NB4 (cell line): Measurements from ENCODE around the gene PLEK.

Experiments used
- DNase-seq: peaks from one replicate; pipeline ENCODE4 v3.0.0; 2010; ENCODE audit warnings: low read depth
- H3K4me3 ChIP-seq: one replicate; pipeline ENCODE4 v1.5.1; 2011; ENCODE audit warnings: mild to moderate bottlenecking, low read depth, low read length, moderate library complexity
- MYC ChIP-seq: IDR thresholded peaks from 2 replicates; pipeline ENCODE4 v1.6.1; 2011; ENCODE audit warnings: low read depth, low read length
- POLR2A ChIP-seq: IDR thresholded peaks from 2 replicates; pipeline ENCODE4 v1.6.1; 2011; ENCODE audit warnings: mild to moderate bottlenecking; ENCODE audit not compliant: insufficient read length; ENCODE audit errors: extremely low read depth
- TF ChIP-seq, protein P1 (sequence below): IDR thresholded peaks from one replicate; pipeline ENCODE4 v1.5.1; 2012; ENCODE audit warnings: low read depth, low read length
- TF ChIP-seq, protein P2 (sequence below): IDR thresholded peaks from 2 replicates; pipeline ENCODE4 v1.6.1; 2011; ENCODE audit warnings: low read depth, low read length

PLEK gene, protein sequence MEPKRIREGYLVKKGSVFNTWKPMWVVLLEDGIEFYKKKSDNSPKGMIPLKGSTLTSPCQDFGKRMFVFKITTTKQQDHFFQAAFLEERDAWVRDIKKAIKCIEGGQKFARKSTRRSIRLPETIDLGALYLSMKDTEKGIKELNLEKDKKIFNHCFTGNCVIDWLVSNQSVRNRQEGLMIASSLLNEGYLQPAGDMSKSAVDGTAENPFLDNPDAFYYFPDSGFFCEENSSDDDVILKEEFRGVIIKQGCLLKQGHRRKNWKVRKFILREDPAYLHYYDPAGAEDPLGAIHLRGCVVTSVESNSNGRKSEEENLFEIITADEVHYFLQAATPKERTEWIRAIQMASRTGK

DNA sequence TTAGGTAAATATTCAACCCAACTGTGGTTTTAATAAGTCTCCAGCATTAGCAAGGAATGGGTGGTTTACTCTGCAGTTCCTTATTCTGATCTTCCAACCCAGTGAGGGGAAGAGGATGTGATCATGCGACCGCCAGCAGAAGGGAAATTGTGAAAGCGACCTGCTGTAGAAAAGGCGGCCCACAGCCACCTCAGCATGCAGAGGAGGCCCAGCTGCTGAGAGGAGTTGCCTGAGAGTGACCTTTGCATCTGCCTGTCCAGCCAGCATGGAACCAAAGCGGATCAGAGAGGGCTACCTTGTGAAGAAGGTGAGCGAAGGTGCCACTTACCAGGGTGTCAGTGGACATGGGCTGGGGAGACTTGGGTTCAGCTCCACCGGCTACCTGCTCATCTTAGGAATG lies at the start of gene PLEK:
Gene PLEK (plus strand): TSS at position 196 of the 400 bp plus-strand sequence. CDS start 70 bp downstream, at position 266.
- TF ChIP-seq, protein P1, sequence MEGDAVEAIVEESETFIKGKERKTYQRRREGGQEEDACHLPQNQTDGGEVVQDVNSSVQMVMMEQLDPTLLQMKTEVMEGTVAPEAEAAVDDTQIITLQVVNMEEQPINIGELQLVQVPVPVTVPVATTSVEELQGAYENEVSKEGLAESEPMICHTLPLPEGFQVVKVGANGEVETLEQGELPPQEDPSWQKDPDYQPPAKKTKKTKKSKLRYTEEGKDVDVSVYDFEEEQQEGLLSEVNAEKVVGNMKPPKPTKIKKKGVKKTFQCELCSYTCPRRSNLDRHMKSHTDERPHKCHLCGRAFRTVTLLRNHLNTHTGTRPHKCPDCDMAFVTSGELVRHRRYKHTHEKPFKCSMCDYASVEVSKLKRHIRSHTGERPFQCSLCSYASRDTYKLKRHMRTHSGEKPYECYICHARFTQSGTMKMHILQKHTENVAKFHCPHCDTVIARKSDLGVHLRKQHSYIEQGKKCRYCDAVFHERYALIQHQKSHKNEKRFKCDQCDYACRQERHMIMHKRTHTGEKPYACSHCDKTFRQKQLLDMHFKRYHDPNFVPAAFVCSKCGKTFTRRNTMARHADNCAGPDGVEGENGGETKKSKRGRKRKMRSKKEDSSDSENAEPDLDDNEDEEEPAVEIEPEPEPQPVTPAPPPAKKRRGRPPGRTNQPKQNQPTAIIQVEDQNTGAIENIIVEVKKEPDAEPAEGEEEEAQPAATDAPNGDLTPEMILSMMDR, result no peak
- TF ChIP-seq MYC, result peak; percentile 30; the same call in 1 of the 2 replicates
- TF ChIP-seq, protein P2, sequence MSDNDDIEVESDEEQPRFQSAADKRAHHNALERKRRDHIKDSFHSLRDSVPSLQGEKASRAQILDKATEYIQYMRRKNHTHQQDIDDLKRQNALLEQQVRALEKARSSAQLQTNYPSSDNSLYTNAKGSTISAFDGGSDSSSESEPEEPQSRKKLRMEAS, result peak; percentile 74; the same call in 1 of the 2 replicates
- peak; percentile 91 for TF ChIP-seq POLR2A
- peak; percentile 98 for DNase-seq
- peak within 1 kb of the TSS; percentile 98 for H3K4me3 ChIP-seq

DNA sequence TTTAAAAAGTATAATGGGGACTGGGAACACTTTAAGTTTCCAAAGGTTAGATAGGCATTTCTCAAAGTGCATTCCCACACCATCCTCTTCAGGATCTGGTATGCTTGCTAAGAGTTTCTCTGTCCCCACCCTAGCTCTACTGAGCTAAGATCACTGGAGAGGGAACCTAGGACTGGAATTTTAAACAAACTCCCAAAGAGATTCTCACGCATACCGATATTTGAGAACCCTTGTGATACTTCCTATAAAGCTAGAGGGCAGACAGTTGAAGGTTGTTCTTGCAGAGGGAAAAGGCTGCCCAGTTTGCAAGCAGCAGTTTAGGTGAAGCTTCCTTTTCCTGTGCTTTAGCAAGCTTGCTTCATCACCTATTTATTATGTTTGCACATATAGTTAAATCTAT lies 49.0 kb upstream of the PLEK start:
- TF ChIP-seq, protein P2, result no peak
- TF ChIP-seq MYC, result no peak
- TF ChIP-seq POLR2A, result no peak
- TF ChIP-seq, protein P1, result no peak
- DNase-seq, result peak; percentile 27
- H3K4me3 ChIP-seq, result no peak overlapping the region

DNA sequence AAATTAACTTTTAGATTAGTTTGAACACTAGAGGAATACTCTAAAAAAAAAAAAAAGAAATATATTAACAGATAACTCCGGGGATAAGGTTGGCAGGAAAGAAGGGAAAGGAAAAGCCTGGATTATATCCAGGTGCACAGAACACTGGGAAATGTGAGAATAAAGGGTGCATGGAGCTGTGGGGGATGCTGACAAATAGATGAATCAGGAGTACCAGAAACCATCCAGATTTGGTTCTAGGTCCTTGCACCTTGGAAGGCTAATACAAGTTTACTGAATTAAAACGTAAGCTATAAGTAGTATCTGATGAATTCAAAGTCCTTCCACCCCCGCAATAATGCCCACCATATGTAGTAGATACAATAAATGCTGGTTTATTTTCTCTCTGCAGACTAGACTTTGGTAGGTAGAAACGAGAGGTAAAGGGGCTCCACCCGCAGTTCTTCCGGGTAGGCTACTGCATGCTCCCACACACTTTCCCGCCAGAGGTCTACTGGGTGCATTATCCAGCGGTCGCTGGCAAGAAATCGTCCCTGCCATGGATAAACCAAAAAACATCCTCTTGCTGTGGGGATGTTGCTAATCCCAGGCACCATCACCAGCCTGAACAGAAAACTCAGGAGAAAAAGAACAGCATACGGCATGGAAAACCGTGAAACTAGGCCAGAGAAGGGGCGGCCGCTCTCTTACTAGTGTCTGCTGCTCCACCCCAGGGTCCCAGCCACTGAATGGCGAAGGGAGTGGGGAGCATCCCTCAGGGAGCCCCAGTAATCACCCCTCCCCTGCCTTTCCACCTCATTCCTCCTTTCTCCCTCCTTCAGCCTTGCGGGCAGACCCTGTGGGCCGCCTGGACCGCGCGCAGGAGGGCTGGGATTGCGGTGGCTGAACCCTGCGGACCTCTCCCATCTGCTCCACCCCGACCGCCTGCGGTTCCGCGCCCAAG lies 46.8 kb upstream of the PLEK start:
- H3K4me3 ChIP-seq, result no peak overlapping the region
- DNase-seq, result no peak
- TF ChIP-seq, protein P2, result no peak
- TF ChIP-seq MYC (no peak), POLR2A (no peak)
- TF ChIP-seq, protein P1, result no peak

DNA sequence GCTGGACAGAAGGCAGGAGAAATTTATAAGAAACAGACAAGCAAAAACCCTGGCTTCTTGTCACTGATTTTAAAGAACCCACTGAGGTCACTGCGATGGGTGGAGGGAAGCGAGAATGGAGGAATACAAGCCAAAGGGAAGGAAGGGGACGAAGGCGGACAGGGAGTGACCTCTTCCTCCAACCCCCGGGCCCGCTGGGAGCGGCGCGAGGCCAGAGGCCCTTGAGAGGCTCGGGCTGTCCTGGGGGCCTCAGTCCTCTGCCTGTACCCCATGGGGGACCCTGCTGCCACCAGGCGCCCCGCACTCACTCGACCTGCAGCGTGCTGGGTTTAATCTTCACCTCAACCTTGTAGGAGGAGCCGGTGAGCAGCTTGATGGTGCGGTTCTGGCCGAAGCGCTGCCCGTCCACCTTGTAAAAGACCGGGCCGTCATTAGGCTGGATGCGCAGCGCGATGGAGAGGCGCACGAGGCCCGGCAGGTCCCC lies 46.1 kb upstream of the PLEK start:
- TF ChIP-seq, protein P2, result no peak
- TF ChIP-seq MYC (no peak), POLR2A (no peak)
- TF ChIP-seq, protein P1, result no peak
- peak overlapping the region; percentile 42 for H3K4me3 ChIP-seq
- DNase-seq, result no peak

DNA sequence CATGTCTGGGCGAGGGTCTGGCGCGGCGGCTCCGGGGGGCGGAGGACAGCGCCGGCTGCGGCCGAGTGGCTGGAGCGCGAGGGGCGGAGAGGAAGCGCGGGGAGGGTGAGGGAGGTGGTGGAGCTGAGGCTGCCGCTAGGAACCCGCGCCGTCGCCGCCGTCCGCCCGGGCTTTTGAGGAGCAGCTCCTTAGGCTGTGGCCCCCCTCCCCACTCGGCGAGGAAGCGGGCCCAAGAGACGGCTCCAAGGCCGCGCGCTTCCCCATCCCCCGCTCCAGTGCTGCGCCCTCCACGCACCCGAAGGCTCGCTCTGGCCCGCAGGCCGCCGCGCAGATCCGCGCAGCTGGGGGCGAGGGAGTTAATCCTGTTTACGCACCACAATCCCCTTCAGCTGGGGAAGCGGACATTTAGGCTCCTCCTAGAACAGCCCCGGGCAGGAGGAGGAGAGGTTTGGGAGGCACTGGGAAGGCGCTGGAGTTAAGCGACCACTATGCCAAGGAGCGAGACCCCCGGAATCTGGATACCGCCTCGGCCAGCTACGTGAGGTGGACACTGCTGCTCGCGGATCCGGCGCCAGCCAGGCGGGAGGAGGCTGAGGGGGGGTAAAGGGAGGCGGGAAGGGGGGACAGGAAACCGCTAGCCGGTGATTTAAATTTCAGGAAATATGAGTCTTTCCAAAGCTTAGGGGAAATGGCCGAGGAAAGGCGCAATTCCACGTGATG lies 45.5 kb upstream of the PLEK start, which contains the start of gene CNRIP1:
Gene CNRIP1 (minus strand): TSS at position 552 of the 720 bp plus-strand sequence. CDS start 549 bp downstream, at position 3.
- peak; percentile 72 for DNase-seq
- TF ChIP-seq POLR2A, result no peak
- TF ChIP-seq, protein P2, result no peak
- TF ChIP-seq, protein P1, result no peak
- peak within 1 kb of the TSS; percentile 42 for H3K4me3 ChIP-seq
